Muscle layer of colon (tissue), 2 donors: ENCODE data around the gene MCU.
"Not testable (repeated sequence)": the region's sequence is repeated elsewhere in the genome, so short reads cannot be mapped to it uniquely, and the experiment has no call there.

Experiments used
- H3K27ac ChIP-seq: one replicate; pipeline ENCODE4 v1.7.0; 2013; ENCODE audit warnings: low read depth, mild to moderate bottlenecking, low read length, moderate library complexity
- H3K27me3 ChIP-seq, 2 donors: one replicate each; pipeline ENCODE4 v1.7.0; 2013; ENCODE audit warnings: low read length in 2 of 2, mild to moderate bottlenecking in 2 of 2; ENCODE audit not compliant: insufficient read depth in 2 of 2, control insufficient read depth in 1 of 2
- H3K36me3 ChIP-seq: one replicate; pipeline ENCODE4 v1.7.0; 2013; ENCODE audit warnings: mild to moderate bottlenecking, low read length; ENCODE audit not compliant: insufficient read depth
- H3K4me1 ChIP-seq: one replicate; pipeline ENCODE4 v1.7.0; 2013; ENCODE audit warnings: mild to moderate bottlenecking, low read length; ENCODE audit not compliant: insufficient read depth
- H3K4me3 ChIP-seq, 2 donors: one replicate each; pipeline ENCODE4 v1.7.0; 2013; ENCODE audit warnings: low read length in 2 of 2, low read depth in 1 of 2, mild to moderate bottlenecking in 1 of 2, moderate library complexity in 1 of 2
- H3K9ac ChIP-seq: one replicate; pipeline ENCODE4 v1.7.0; 2013; ENCODE audit warnings: low read length
- H3K9me3 ChIP-seq: one replicate; pipeline ENCODE4 v1.7.0; 2013; ENCODE audit warnings: mild to moderate bottlenecking, low read length
- donor health status: abdominal sarcoma.
- donor health status: Adenocarcinoma of cecum.

Gene MCU

GRCh38 chr10:72733989-72734388, 42.0 kb downstream of the MCU start:
- Histone ChIP-seq H3K4me1 (peaks cover 28% of the 10 kb centered on the region), H3K27me3 (no peaks in the 10 kb centered on the region), H3K4me3 (no peak overlapping the region), H3K36me3 (no peaks in the 10 kb centered on the region), H3K9ac (no peak overlapping the region), H3K9me3 (no peaks in the 10 kb centered on the region), H3K27ac (no peak overlapping the region)

GRCh38 chr10:72735288-72735936, 43.5 kb downstream of the MCU start:
- Histone ChIP-seq H3K4me3 (no peak overlapping the region), H3K4me1 (peaks cover 35% of the 10 kb centered on the region), H3K27ac (no peak overlapping the region)

DNA sequence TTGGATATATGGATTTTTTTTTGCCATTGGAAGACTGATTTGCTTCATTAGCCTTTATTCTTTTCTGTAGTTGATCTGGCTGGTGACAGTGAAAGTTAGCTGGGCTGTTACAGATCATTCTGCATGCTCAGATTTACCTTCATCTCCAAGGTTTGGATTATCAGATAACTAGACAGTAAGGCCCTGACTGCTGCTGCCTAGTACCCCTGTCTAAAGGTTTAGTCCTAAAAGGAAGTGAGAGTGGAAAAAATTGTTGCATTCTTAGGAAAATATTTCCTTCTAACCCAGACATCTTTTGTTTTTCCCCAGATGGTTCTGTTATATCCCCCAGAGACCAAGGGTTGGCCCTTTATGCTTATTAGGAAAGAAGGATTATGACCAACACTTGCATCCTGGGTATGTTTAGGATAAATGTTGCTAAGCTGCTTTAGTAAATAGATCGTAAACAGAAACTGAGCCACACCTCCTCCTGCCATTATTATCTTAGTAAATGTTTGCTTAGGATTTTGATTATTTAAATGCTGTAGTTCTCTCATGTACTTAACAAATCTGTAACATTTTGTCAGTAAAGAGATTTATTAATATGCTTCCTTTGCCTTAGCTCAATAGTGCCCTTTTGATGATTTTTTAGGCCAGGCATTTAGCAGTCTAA, 44.4 kb downstream of the MCU start:
- Histone ChIP-seq H3K27me3 (no peaks in the 10 kb centered on the region), H3K36me3 (no peaks in the 10 kb centered on the region), H3K27ac (no peak overlapping the region), H3K9me3 (no peaks in the 10 kb centered on the region), H3K9ac (no peak overlapping the region), H3K4me1 (peaks cover 35% of the 10 kb centered on the region), H3K4me3 (no peak overlapping the region)

More at GRCh38 chr10:72735288-72735936, 43.5 kb downstream of the MCU start:
- Histone ChIP-seq H3K9ac (no peak overlapping the region), H3K27me3 (no peaks in the 10 kb centered on the region), H3K36me3 (no peaks in the 10 kb centered on the region), H3K9me3 (no peaks in the 10 kb centered on the region)

DNA sequence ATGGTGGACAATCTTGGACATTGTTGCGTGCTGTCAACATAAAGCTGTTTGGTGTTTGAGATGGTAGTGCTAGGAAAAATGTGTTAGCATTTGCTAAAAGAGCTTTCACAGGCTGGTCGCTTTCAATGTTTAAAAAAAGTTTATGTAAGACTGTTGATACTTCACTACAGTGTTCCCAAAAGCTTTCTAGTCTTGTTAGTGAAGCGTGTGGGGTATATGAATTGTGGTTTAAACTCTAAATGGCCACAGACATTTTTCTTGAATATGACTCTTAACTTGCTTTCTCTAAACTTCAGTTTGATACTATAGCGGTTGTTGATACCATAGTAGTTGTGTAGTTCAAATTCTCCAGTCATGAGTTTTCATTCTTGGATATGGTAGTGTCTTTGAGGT, 44.9 kb downstream of the MCU start:
- Histone ChIP-seq H3K27me3 (no peaks in the 10 kb centered on the region), H3K36me3 (no peaks in the 10 kb centered on the region), H3K9me3 (no peaks in the 10 kb centered on the region), H3K27ac (peak overlapping the region; percentile 67), H3K4me1 (peaks cover 35% of the 10 kb centered on the region), H3K9ac (no peak overlapping the region), H3K4me3 (no peak overlapping the region)

DNA sequence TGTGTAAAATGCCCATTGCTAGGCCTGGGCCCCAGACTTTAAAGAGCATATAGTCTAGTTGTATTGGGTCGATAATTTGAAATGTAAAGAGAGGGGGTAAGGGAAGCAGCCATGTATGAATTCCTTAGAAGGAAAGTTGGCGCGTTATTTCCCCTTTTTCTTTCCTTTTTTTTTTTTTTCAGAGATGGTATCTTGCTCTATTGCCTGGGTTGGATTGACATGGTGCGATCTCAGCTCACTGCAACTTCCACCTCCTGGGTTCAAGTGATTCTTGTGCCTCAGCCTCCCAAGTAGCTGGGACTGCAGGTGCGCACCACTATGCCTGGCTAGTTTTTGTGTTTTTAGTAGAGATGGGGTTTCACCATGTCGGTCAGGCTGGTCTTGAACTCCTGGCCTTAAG, 45.4 kb downstream of the MCU start:
- H3K4me1 ChIP-seq = peaks cover 35% of the 10 kb centered on the region
- not testable (repeated sequence) for H3K27ac ChIP-seq, H3K9me3 ChIP-seq, H3K4me3 ChIP-seq, H3K9ac ChIP-seq, H3K36me3 ChIP-seq, H3K27me3 ChIP-seq

DNA sequence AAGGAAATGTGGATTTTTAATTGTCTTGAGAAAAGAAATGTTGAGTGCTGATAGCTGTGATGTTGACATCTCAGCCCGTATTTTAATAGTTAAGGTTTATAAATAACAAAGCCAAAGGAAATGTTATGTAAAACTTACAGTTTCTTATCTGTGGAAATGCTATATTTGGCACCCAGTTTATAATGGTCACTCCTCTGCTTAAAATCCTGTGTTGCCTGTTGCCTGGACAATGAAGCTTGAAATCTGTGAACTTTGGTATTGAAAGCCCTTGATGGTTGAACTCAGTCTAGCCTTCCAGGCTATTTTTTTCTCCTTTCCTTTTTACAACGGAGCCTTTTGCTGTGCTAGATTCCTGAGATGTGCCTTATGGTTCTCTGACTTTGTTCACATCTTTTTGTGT, 46.5 kb downstream of the MCU start:
- Histone ChIP-seq H3K9me3 (no peaks in the 10 kb centered on the region), H3K36me3 (no peaks in the 10 kb centered on the region), H3K4me3 (no peak overlapping the region), H3K27ac (no peak overlapping the region), H3K4me1 (peaks cover 35% of the 10 kb centered on the region), H3K9ac (no peak overlapping the region), H3K27me3 (no peaks in the 10 kb centered on the region)

- Histone ChIP-seq H3K4me3 (no peak overlapping the region), H3K4me1 (peaks cover 41% of the 10 kb centered on the region), H3K27ac (no peak overlapping the region), H3K27me3 (no peaks in the 10 kb centered on the region), H3K9ac (no peak overlapping the region), H3K36me3 (no peaks in the 10 kb centered on the region), H3K9me3 (no peaks in the 10 kb centered on the region)
These were observed 48.6 kb downstream of the MCU start for GRCh38 chr10:72740528-72740927.

- Histone ChIP-seq H3K27ac (no peak overlapping the region), H3K9ac (no peak overlapping the region), H3K4me1 (peaks cover 40% of the 10 kb centered on the region), H3K9me3 (no peaks in the 10 kb centered on the region), H3K36me3 (no peaks in the 10 kb centered on the region), H3K4me3 (no peak overlapping the region), H3K27me3 (no peaks in the 10 kb centered on the region)
These were observed 50.1 kb downstream of the MCU start for GRCh38 chr10:72742092-72742491.

GRCh38 chr10:72742797-72743196, 50.9 kb downstream of the MCU start:
- no peak overlapping the region for H3K9ac ChIP-seq
- H3K27me3 ChIP-seq = no peaks in the 10 kb centered on the region
- no peak overlapping the region for H3K27ac ChIP-seq
- no peaks in the 10 kb centered on the region for H3K9me3 ChIP-seq
- no peak overlapping the region for H3K4me3 ChIP-seq
- H3K4me1 ChIP-seq = peaks cover 36% of the 10 kb centered on the region
- no peaks in the 10 kb centered on the region for H3K36me3 ChIP-seq

- Histone ChIP-seq H3K27me3 (no peaks in the 10 kb centered on the region), H3K9me3 (no peaks in the 10 kb centered on the region), H3K4me3 (no peak overlapping the region), H3K36me3 (no peaks in the 10 kb centered on the region), H3K27ac (no peak overlapping the region), H3K9ac (no peak overlapping the region), H3K4me1 (peaks cover 21% of the 10 kb centered on the region)
These were observed 52.6 kb downstream of the MCU start for GRCh38 chr10:72744566-72744965.

DNA sequence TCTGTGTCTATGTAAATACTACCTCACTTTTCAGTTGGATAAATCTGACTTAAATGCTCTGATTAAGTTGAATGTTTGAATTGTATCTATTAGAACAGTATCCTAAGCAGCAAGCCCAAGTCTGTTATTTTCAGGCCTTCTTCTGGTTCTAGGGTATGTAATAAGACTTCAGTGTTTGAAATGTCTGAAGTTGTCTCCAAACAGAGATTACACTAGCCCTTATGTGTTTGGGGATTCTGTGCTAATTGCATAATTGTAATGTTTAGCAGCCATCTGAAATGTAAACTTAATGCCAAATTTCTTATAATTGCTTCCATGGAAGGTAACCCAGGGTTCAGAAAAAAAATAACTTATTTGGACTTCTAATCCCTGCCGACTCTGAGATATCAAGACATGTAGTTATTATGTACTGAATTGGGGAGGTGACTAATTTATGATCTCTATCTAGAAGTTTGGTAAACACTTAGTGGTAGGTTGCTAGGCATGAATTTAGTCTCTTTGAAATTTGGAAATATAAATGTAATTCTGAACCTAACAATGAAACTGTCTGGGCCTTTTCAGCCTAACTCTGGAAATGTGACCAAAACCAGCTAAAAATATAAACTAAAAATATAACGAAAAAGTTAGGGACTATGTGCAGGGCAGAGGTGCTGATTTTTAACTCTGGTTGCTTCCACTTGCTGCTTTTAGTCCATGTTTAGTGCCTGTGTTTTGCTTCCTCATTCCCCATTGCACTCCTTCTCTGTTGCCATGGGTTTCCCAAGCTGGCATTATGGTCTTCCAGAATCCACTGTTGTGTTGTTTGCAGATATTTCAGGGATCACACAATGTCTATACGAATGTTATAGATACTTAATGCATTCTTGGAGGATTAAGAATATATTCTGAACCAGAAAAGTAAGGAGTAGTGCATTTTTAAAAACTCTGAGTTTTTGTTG, 54.8 kb downstream of the MCU start:
- no peaks in the 10 kb centered on the region for H3K27me3 ChIP-seq
- peaks cover 19% of the 10 kb centered on the region for H3K4me1 ChIP-seq
- no peak overlapping the region for H3K27ac ChIP-seq

More for the DNA sequence above, 54.8 kb downstream of the MCU start:
- H3K4me3 ChIP-seq = no peak overlapping the region
- no peak overlapping the region for H3K9ac ChIP-seq
- H3K36me3 ChIP-seq = no peaks in the 10 kb centered on the region
- no peaks in the 10 kb centered on the region for H3K9me3 ChIP-seq
